ENCODE data around the gene VEPH1. TPM values are rescaled to one million over a fixed set of nuclear protein-coding genes. Genes with fewer than 3 reads are reported as not detected.

The VEPH1 gene
- total RNA-seq, 1 experiment from 2014 or later, result 0.51 TPM

GRCh38 chr3:157300094-157300493 lies 203.1 kb downstream of the VEPH1 start:
- ATAC-seq, result no peak

GRCh38 chr3:157297328-157297915 lies 205.8 kb downstream of the VEPH1 start:
- H3K27ac ChIP-seq (ENCODE audit: low read length), result no peak overlapping the region
- H3K9me3 ChIP-seq (ENCODE audit: control insufficient read depth, insufficient read depth, low read depth, low read length), result no peaks in the 10 kb centered on the region
- intact Hi-C loops (cut with micrococcal nuclease; ENCODE audit: unreplicated experiment) (no loop called here), in situ Hi-C loops (cut with HindIII; ENCODE audit: low pct_unique_long_range_greater_than_20kb, low sequenced_read_pairs) (no loop called here)
- TF ChIP-seq CTCF (IDR thresholded peaks at IDR 0.05), result no peak
- no peak for TF ChIP-seq TCF7L2 (IDR thresholded peaks at IDR 0.05; ENCODE audit: low read depth, low read length)
- no peak for TF ChIP-seq POLR2AphosphoS5 (IDR thresholded peaks at IDR 0.05; ENCODE audit: low read depth, low read length)
- no peak for TF ChIP-seq SIN3A (IDR thresholded peaks at IDR 0.05; ENCODE audit: borderline replicate concordance, insufficient read depth, low read depth, low read length)
- no peak for TF ChIP-seq REST (IDR thresholded peaks at IDR 0.05; ENCODE audit: insufficient read depth in 1 of 2, low read depth in 2 of 2, low read length in 1 of 2)
- ATAC-seq, result no peak
- H3K36me3 ChIP-seq (ENCODE audit: control insufficient read depth, insufficient read depth, low read length), result no peaks in the 10 kb centered on the region
- H3K27me3 ChIP-seq (ENCODE audit: control insufficient read depth, insufficient read depth, low read length), result no peaks in the 10 kb centered on the region
- DNase-seq (ENCODE audit: low read depth, low spot score), result no peak
- BruUV-seq (replicated peaks), result no TSS peak
- no peaks in the 10 kb centered on the region for H3K4me1 ChIP-seq (ENCODE audit: control insufficient read depth, insufficient read depth, low read length)
- POLR2A ChIA-PET, result no interaction called here
- H3K4me3 ChIP-seq (ENCODE audit: low read depth in 2 of 2, low read length in 2 of 2), result no peak overlapping the region
- CTCF ChIA-PET, result no interaction called here

More at GRCh38 chr3:157300094-157300493, 203.1 kb downstream of the VEPH1 start:
- Histone ChIP-seq H3K36me3 (ENCODE audit: control insufficient read depth, insufficient read depth, low read length) (no peaks in the 10 kb centered on the region), H3K4me1 (ENCODE audit: control insufficient read depth, insufficient read depth, low read length) (no peaks in the 10 kb centered on the region), H3K27me3 (ENCODE audit: control insufficient read depth, insufficient read depth, low read length) (no peaks in the 10 kb centered on the region), H3K27ac (ENCODE audit: low read length) (no peak overlapping the region), H3K9me3 (ENCODE audit: control insufficient read depth, insufficient read depth, low read depth, low read length) (no peaks in the 10 kb centered on the region), H3K4me3 (ENCODE audit: low read depth in 2 of 2, low read length in 2 of 2) (no peak overlapping the region)
- BruUV-seq (replicated peaks), result no TSS peak
- CTCF ChIA-PET, result no interaction called here
- in situ Hi-C loops (cut with HindIII; ENCODE audit: low pct_unique_long_range_greater_than_20kb, low sequenced_read_pairs) (no loop called here), intact Hi-C loops (cut with micrococcal nuclease; ENCODE audit: unreplicated experiment) (no loop called here)
- no peak for DNase-seq (ENCODE audit: low read depth, low spot score)
- POLR2A ChIA-PET, result no interaction called here
- TF ChIP-seq CTCF (IDR thresholded peaks at IDR 0.05) (no peak), REST (IDR thresholded peaks at IDR 0.05; ENCODE audit: insufficient read depth in 1 of 2, low read depth in 2 of 2, low read length in 1 of 2) (no peak), TCF7L2 (IDR thresholded peaks at IDR 0.05; ENCODE audit: low read depth, low read length) (no peak), SIN3A (IDR thresholded peaks at IDR 0.05; ENCODE audit: borderline replicate concordance, insufficient read depth, low read depth, low read length) (no peak), POLR2AphosphoS5 (IDR thresholded peaks at IDR 0.05; ENCODE audit: low read depth, low read length) (no peak)
